ENCODE results near the gene CHST14. TPM values are rescaled to one million over a fixed set of nuclear protein-coding genes. Genes with fewer than 3 reads are reported as not detected.

Gene CHST14
- total RNA-seq, 2 donors from 2014 or later: 11.8 to 15.8 TPM

- intact Hi-C loops (cut with DNase I): no loop called here
- no peak for DNase-seq (ENCODE audit: low spot score)
Measured at GRCh38 chr15:40479024-40479423, 8.2 kb downstream of the CHST14 start.

- intact Hi-C loops (cut with DNase I): no loop called here
- DNase-seq (ENCODE audit: low spot score): no peak
Measured at GRCh38 chr15:40481341-40482074, 10.7 kb downstream of the CHST14 start.

- no peak for DNase-seq (ENCODE audit: low spot score)
- intact Hi-C loops (cut with DNase I): no loop called here
Measured at GRCh38 chr15:40483919-40484318, 13.1 kb downstream of the CHST14 start.

GRCh38 chr15:40486066-40486770 is 15.4 kb downstream of the CHST14 start:
- intact Hi-C loops (cut with DNase I): no loop called here
- DNase-seq (ENCODE audit: low spot score): no peak

GRCh38 chr15:40487816-40488682 is 17.3 kb downstream of the CHST14 start:
- DNase-seq (ENCODE audit: low spot score): peak; percentile 67
- intact Hi-C loops (cut with DNase I): no loop called here

GRCh38 chr15:40489274-40490175 is 18.7 kb downstream of the CHST14 start:
- peak; percentile 74 for DNase-seq (ENCODE audit: low spot score)
- intact Hi-C loops (cut with DNase I): no loop called here

GRCh38 chr15:40493089-40493840 is 22.5 kb downstream of the CHST14 start:
- intact Hi-C loops (cut with DNase I): no loop called here
- DNase-seq (ENCODE audit: low spot score): no peak

- intact Hi-C loops (cut with DNase I): no loop called here
- no peak for DNase-seq (ENCODE audit: low spot score)
Measured at GRCh38 chr15:40495516-40495915, 24.7 kb downstream of the CHST14 start.

GRCh38 chr15:40498418-40498817 is 27.6 kb downstream of the CHST14 start:
- intact Hi-C loops (cut with DNase I): no loop called here
- DNase-seq (ENCODE audit: low spot score): no peak

- DNase-seq (ENCODE audit: low spot score): no peak
Measured at GRCh38 chr15:40498891-40499290, 28.1 kb downstream of the CHST14 start.

GRCh38 chr15:40499931-40500330 is 29.1 kb downstream of the CHST14 start:
- intact Hi-C loops (cut with DNase I): no loop called here
- DNase-seq (ENCODE audit: low spot score): no peak

More at GRCh38 chr15:40498891-40499290, 28.1 kb downstream of the CHST14 start:
- intact Hi-C loops (cut with DNase I): no loop called here

- intact Hi-C loops (cut with DNase I): no loop called here
Measured at GRCh38 chr15:40500568-40501330, 30.0 kb downstream of the CHST14 start.

GRCh38 chr15:40501487-40501886 is 30.7 kb downstream of the CHST14 start:
- intact Hi-C loops (cut with DNase I): no loop called here
- no peak for DNase-seq (ENCODE audit: low spot score)

More at GRCh38 chr15:40500568-40501330, 30.0 kb downstream of the CHST14 start:
- DNase-seq (ENCODE audit: low spot score): no peak

GRCh38 chr15:40506964-40507571 is 36.3 kb downstream of the CHST14 start:
- DNase-seq (ENCODE audit: low spot score): peak; percentile 89
- intact Hi-C loops (cut with DNase I): no loop called here

- DNase-seq (ENCODE audit: low spot score): no peak
- intact Hi-C loops (cut with DNase I): no loop called here
Measured at GRCh38 chr15:40508216-40508615, 37.4 kb downstream of the CHST14 start.

GRCh38 chr15:40510201-40510600 is 39.4 kb downstream of the CHST14 start:
- intact Hi-C loops (cut with DNase I): no loop called here
- DNase-seq (ENCODE audit: low spot score): no peak

GRCh38 chr15:40511093-40511471 is 40.3 kb downstream of the CHST14 start:
- no peak for DNase-seq (ENCODE audit: low spot score)
- intact Hi-C loops (cut with DNase I): no loop called here
